Esophagus muscularis mucosa (tissue), 4 donors: ENCODE results near the gene KCNAB2.

ENCODE experiments used
- EP300 ChIP-seq: sonication (generic); formaldehyde crosslinking; IDR thresholded peaks from one replicate; pipeline ENCODE4 v1.6.1; 2017; ENCODE audit warnings: antibody characterized with exemption
- POLR2A ChIP-seq: fragments of 450-650 bp; IDR thresholded peaks from one replicate; pipeline ENCODE4 v1.6.1; 2017; ENCODE audit warnings: antibody characterized with exemption, moderate library complexity, mild to moderate bottlenecking, low read depth
- POLR2AphosphoS5 ChIP-seq, 2 donors: sonication (generic); formaldehyde crosslinking; IDR thresholded peaks; one replicate each; pipeline ENCODE4 v1.6.1; 2017; ENCODE audit warnings: antibody characterized with exemption in 2 of 2
- TF ChIP-seq, protein P1 (sequence below), 3 experiments: fragments of 200-600 bp in 2 of 3; fragments of 450-650 bp in 1 of 3; sonication (generic) in 2 of 3; IDR thresholded peaks; one replicate each; pipeline ENCODE4 v1.5.1; 2017 to 2019; ENCODE audit warnings: antibody characterized with exemption in 3 of 3, mild to moderate bottlenecking in 2 of 3, moderate library complexity in 1 of 3

DNA sequence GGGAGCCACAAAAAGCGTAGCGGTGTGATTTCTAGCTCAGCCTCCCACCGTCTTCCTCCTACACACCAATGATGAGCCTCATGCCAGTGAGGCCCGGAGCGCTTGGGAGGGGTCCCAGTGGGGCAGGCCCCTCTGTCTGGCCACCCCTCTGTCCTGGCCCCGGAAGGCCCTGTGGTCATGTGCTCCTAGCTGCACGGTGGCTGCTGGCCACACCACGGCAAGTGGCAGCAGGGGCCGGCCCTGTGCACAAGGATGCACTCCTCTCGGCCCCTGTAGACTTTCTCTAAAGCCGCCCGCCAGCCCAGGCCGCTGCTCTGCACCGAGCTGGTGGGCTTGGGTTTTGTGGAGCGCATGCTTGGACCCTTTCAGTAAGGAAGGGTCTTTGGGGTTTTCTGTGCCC is 53.6 kb downstream of the KCNAB2 start:
- TF ChIP-seq, protein P1, sequence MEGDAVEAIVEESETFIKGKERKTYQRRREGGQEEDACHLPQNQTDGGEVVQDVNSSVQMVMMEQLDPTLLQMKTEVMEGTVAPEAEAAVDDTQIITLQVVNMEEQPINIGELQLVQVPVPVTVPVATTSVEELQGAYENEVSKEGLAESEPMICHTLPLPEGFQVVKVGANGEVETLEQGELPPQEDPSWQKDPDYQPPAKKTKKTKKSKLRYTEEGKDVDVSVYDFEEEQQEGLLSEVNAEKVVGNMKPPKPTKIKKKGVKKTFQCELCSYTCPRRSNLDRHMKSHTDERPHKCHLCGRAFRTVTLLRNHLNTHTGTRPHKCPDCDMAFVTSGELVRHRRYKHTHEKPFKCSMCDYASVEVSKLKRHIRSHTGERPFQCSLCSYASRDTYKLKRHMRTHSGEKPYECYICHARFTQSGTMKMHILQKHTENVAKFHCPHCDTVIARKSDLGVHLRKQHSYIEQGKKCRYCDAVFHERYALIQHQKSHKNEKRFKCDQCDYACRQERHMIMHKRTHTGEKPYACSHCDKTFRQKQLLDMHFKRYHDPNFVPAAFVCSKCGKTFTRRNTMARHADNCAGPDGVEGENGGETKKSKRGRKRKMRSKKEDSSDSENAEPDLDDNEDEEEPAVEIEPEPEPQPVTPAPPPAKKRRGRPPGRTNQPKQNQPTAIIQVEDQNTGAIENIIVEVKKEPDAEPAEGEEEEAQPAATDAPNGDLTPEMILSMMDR (IDR thresholded peaks at IDR 0.05): no peak
- TF ChIP-seq POLR2AphosphoS5 (IDR thresholded peaks at IDR 0.05): no peak
- no peak for TF ChIP-seq EP300
- no peak for TF ChIP-seq POLR2A
